ENCODE results near the gene NEO1.
"Not testable (repeated sequence)": the region's sequence is repeated elsewhere in the genome, so short reads cannot be mapped to it uniquely, and the experiment has no call there.

The NEO1 gene

GRCh38 chr15:73212424-73212823 lies 160.2 kb downstream of the NEO1 start:
- Histone ChIP-seq H3K14ac (ENCODE audit: low read length) (no peak overlapping the region), H3K4me2 (ENCODE audit: insufficient read depth, low read length, poor library complexity, severe bottlenecking) (no peak overlapping the region), H3K27me3 (ENCODE audit: control insufficient read depth in 3 of 3, insufficient read depth in 3 of 3, low read depth in 1 of 3, low read length in 3 of 3) (no peaks in the 10 kb centered on the region), H3K9me3 (replicated peaks in 1 of 2; ENCODE audit: control insufficient read depth in 2 of 2, insufficient read depth in 1 of 2, low read depth in 1 of 2, low read length in 2 of 2) (peaks cover 0 to 3% of the 10 kb centered on the region in 2 donors), H2AK5ac (ENCODE audit: low read depth, low read length) (no peak overlapping the region), H3K23ac (ENCODE audit: low read depth, low read length, poor library complexity) (no peak overlapping the region), H4K91ac (ENCODE audit: low read depth, low read length, poor library complexity) (no peak overlapping the region), H2BK12ac (ENCODE audit: low read length) (no peak overlapping the region), H3K4me3 (ENCODE audit: low read length in 2 of 2) (no peak overlapping the region), H4K8ac (ENCODE audit: low read depth, low read length) (no peak overlapping the region), H3K9ac (ENCODE audit: low read depth, low read length, poor library complexity) (no peak overlapping the region), H2BK120ac (ENCODE audit: low read depth, low read length) (no peak overlapping the region), H2BK5ac (ENCODE audit: low read length) (no peak overlapping the region), H3K4ac (ENCODE audit: low read length) (no peak overlapping the region), H2BK15ac (ENCODE audit: low read length) (no peak overlapping the region), H3K4me1 (ENCODE audit: control insufficient read depth in 2 of 2, insufficient read depth in 1 of 2, low read depth in 1 of 2, low read length in 2 of 2) (no peaks in the 10 kb centered on the region), H3K18ac (ENCODE audit: low read length) (no peak overlapping the region), H3K27ac (replicated peaks; ENCODE audit: low read length) (no peak overlapping the region), H3K79me1 (ENCODE audit: low read depth, low read length) (no peaks in the 10 kb centered on the region), H2AFZ (ENCODE audit: low read length) (no peak overlapping the region), H3K36me3 (replicated peaks in 1 of 2; ENCODE audit: control insufficient read depth in 2 of 2, insufficient read depth in 2 of 2, low read length in 2 of 2) (peaks cover 2 to 17% of the 10 kb centered on the region in 2 donors)
- no peak for DNase-seq (ENCODE audit: low spot score)
- no CpG with 5 or more reads among the region's 1 CpG for WGBS, 2 donors (ENCODE audit: extremely low coverage in 2 of 2, insufficient read length in 2 of 2, insufficient replicate concordance in 1 of 2)

- H2BK15ac ChIP-seq (ENCODE audit: low read length); H3K27ac ChIP-seq (replicated peaks; ENCODE audit: low read length); H3K23ac ChIP-seq (ENCODE audit: low read depth, low read length, poor library complexity); DNase-seq (ENCODE audit: low spot score); H2BK5ac ChIP-seq (ENCODE audit: low read length); H3K4ac ChIP-seq (ENCODE audit: low read length); H3K4me1 ChIP-seq (ENCODE audit: control insufficient read depth in 2 of 2, insufficient read depth in 1 of 2, low read depth in 1 of 2, low read length in 2 of 2); H2BK120ac ChIP-seq (ENCODE audit: low read depth, low read length); H3K9ac ChIP-seq (ENCODE audit: low read depth, low read length, poor library complexity); H2BK12ac ChIP-seq (ENCODE audit: low read length); H3K4me2 ChIP-seq (ENCODE audit: insufficient read depth, low read length, poor library complexity, severe bottlenecking); H4K8ac ChIP-seq (ENCODE audit: low read depth, low read length); H2AFZ ChIP-seq (ENCODE audit: low read length); H3K36me3 ChIP-seq (replicated peaks in 1 of 2; ENCODE audit: control insufficient read depth in 2 of 2, insufficient read depth in 2 of 2, low read length in 2 of 2); H4K91ac ChIP-seq (ENCODE audit: low read depth, low read length, poor library complexity); H3K79me1 ChIP-seq (ENCODE audit: low read depth, low read length); H3K18ac ChIP-seq (ENCODE audit: low read length); H3K27me3 ChIP-seq (ENCODE audit: control insufficient read depth in 3 of 3, insufficient read depth in 3 of 3, low read depth in 1 of 3, low read length in 3 of 3); H3K4me3 ChIP-seq (ENCODE audit: low read length in 2 of 2); H3K9me3 ChIP-seq (replicated peaks in 1 of 2; ENCODE audit: control insufficient read depth in 2 of 2, insufficient read depth in 1 of 2, low read depth in 1 of 2, low read length in 2 of 2); H2AK5ac ChIP-seq (ENCODE audit: low read depth, low read length); H3K14ac ChIP-seq (ENCODE audit: low read length): not testable (repeated sequence)
- WGBS, 2 donors (ENCODE audit: extremely low coverage in 2 of 2, insufficient read length in 2 of 2, insufficient replicate concordance in 1 of 2) = no CpG with 5 or more reads among the region's 11 CpGs
Measured at GRCh38 chr15:73221450-73221849, 169.2 kb downstream of the NEO1 start.

- no peak overlapping the region for H4K91ac ChIP-seq (ENCODE audit: low read depth, low read length, poor library complexity)
- no peak overlapping the region for H3K27ac ChIP-seq (replicated peaks; ENCODE audit: low read length)
Measured at GRCh38 chr15:73225358-73226015, 173.2 kb downstream of the NEO1 start.

GRCh38 chr15:73226093-73226814 lies 174.0 kb downstream of the NEO1 start:
- Histone ChIP-seq H3K23ac (ENCODE audit: low read depth, low read length, poor library complexity) (no peak overlapping the region), H2AFZ (ENCODE audit: low read length) (no peak overlapping the region), H2BK120ac (ENCODE audit: low read depth, low read length) (no peak overlapping the region), H3K36me3 (replicated peaks in 1 of 2; ENCODE audit: control insufficient read depth in 2 of 2, insufficient read depth in 2 of 2, low read length in 2 of 2) (peaks cover 0 to 5% of the 10 kb centered on the region in 2 donors), H2BK12ac (ENCODE audit: low read length) (no peak overlapping the region), H4K91ac (ENCODE audit: low read depth, low read length, poor library complexity) (no peak overlapping the region), H3K9me3 (replicated peaks in 1 of 2; ENCODE audit: control insufficient read depth in 2 of 2, insufficient read depth in 1 of 2, low read depth in 1 of 2, low read length in 2 of 2) (peaks cover 1 to 15% of the 10 kb centered on the region in 2 donors), H2BK15ac (ENCODE audit: low read length) (no peak overlapping the region), H3K79me1 (ENCODE audit: low read depth, low read length) (no peaks in the 10 kb centered on the region), H3K4ac (ENCODE audit: low read length) (no peak overlapping the region), H3K4me1 (ENCODE audit: control insufficient read depth in 2 of 2, insufficient read depth in 1 of 2, low read depth in 1 of 2, low read length in 2 of 2) (no peaks in the 10 kb centered on the region), H2AK5ac (ENCODE audit: low read depth, low read length) (no peak overlapping the region), H2BK5ac (ENCODE audit: low read length) (no peak overlapping the region), H3K27ac (replicated peaks; ENCODE audit: low read length) (no peak overlapping the region), H3K18ac (ENCODE audit: low read length) (no peak overlapping the region), H3K4me3 (ENCODE audit: low read length in 2 of 2) (no peak overlapping the region), H4K8ac (ENCODE audit: low read depth, low read length) (no peak overlapping the region), H3K4me2 (ENCODE audit: insufficient read depth, low read length, poor library complexity, severe bottlenecking) (no peak overlapping the region), H3K27me3 (ENCODE audit: control insufficient read depth in 3 of 3, insufficient read depth in 3 of 3, low read depth in 1 of 3, low read length in 3 of 3) (no peaks in the 10 kb centered on the region), H3K14ac (ENCODE audit: low read length) (no peak overlapping the region), H3K9ac (ENCODE audit: low read depth, low read length, poor library complexity) (no peak overlapping the region)
- DNase-seq (ENCODE audit: low spot score) = no peak
- no CpG with 5 or more reads among the region's 9 CpGs for WGBS, 2 donors (ENCODE audit: extremely low coverage in 2 of 2, insufficient read length in 2 of 2, insufficient replicate concordance in 1 of 2)

More at GRCh38 chr15:73225358-73226015, 173.2 kb downstream of the NEO1 start:
- Histone ChIP-seq H2BK15ac (ENCODE audit: low read length) (no peak overlapping the region), H2BK120ac (ENCODE audit: low read depth, low read length) (no peak overlapping the region), H3K18ac (ENCODE audit: low read length) (no peak overlapping the region), H3K9me3 (replicated peaks in 1 of 2; ENCODE audit: control insufficient read depth in 2 of 2, insufficient read depth in 1 of 2, low read depth in 1 of 2, low read length in 2 of 2) (peaks cover under 1 to 13% of the 10 kb centered on the region in 2 donors), H3K27me3 (ENCODE audit: control insufficient read depth in 3 of 3, insufficient read depth in 3 of 3, low read depth in 1 of 3, low read length in 3 of 3) (no peaks in the 10 kb centered on the region), H3K4me2 (ENCODE audit: insufficient read depth, low read length, poor library complexity, severe bottlenecking) (no peak overlapping the region), H2BK12ac (ENCODE audit: low read length) (no peak overlapping the region), H2BK5ac (ENCODE audit: low read length) (no peak overlapping the region), H3K4me3 (ENCODE audit: low read length in 2 of 2) (no peak overlapping the region), H2AFZ (ENCODE audit: low read length) (no peak overlapping the region), H3K9ac (ENCODE audit: low read depth, low read length, poor library complexity) (no peak overlapping the region), H4K8ac (ENCODE audit: low read depth, low read length) (no peak overlapping the region), H3K14ac (ENCODE audit: low read length) (no peak overlapping the region), H3K23ac (ENCODE audit: low read depth, low read length, poor library complexity) (no peak overlapping the region), H3K36me3 (replicated peaks in 1 of 2; ENCODE audit: control insufficient read depth in 2 of 2, insufficient read depth in 2 of 2, low read length in 2 of 2) (peaks cover 0 to under 1% of the 10 kb centered on the region in 2 donors), H3K79me1 (ENCODE audit: low read depth, low read length) (no peaks in the 10 kb centered on the region), H3K4me1 (ENCODE audit: control insufficient read depth in 2 of 2, insufficient read depth in 1 of 2, low read depth in 1 of 2, low read length in 2 of 2) (no peaks in the 10 kb centered on the region), H2AK5ac (ENCODE audit: low read depth, low read length) (no peak overlapping the region), H3K4ac (ENCODE audit: low read length) (no peak overlapping the region)
- WGBS, 2 donors (ENCODE audit: extremely low coverage in 2 of 2, insufficient read length in 2 of 2, insufficient replicate concordance in 1 of 2) = no CpG with 5 or more reads among the region's 13 CpGs
- no peak for DNase-seq (ENCODE audit: low spot score)
